Upper lobe of right lung (tissue), 1 donor: ENCODE measurements around the gene MYADML2. TPM values are rescaled to one million over a fixed set of nuclear protein-coding genes. Genes with fewer than 3 reads are reported as not detected.
A peak's percentile ranks its signal among the peaks of the same experiment; 100 is the strongest.

Experiments used
- ATAC-seq: fragments of 200-7000 bp; cut with Tn5 transposase; one replicate; pipeline ENCODE4 v1.9.1; 2020; ENCODE audit warnings: mild to moderate bottlenecking, moderate library complexity
- DNase-seq: peaks from one replicate; pipeline ENCODE4 v3.0.0-alpha.2; 2020
- H3K27ac ChIP-seq: fragments of 200-600 bp; one replicate; pipeline ENCODE4 v1.8.0; 2022
- H3K27me3 ChIP-seq: fragments of 200-600 bp; one replicate; pipeline ENCODE4 v1.8.0; 2022; ENCODE audit warnings: mild to moderate bottlenecking
- H3K36me3 ChIP-seq: fragments of 200-600 bp; one replicate; pipeline ENCODE4 v1.8.0; 2022
- H3K4me1 ChIP-seq: fragments of 200-600 bp; one replicate; pipeline ENCODE4 v1.8.0; 2022
- H3K4me3 ChIP-seq: fragments of 200-600 bp; one replicate; pipeline ENCODE4 v1.8.0; 2022; ENCODE audit warnings: mild to moderate bottlenecking
- H3K9me3 ChIP-seq: fragments of 200-600 bp; one replicate; pipeline ENCODE4 v1.8.0; 2022
- CTCF ChIP-seq: fragments of 200-600 bp; IDR thresholded peaks from one replicate; pipeline ENCODE4 v1.8.0; 2022; ENCODE audit warnings: antibody characterized with exemption
- intact Hi-C: fragments of 100-400 bp; cut with DNase I; formaldehyde crosslinking; loops from one replicate; pipeline ENCODE4 v1.11.0; 2022
- total RNA-seq: library from RNA; stranded (reverse); fragmentation: NEBNext Ultra II Directional; extraction: Animal tissue kit (Norgen Biotek cat#: 25700); gene quantifications from one replicate; pipeline ENCODE4 v1.2.1, GENCODE V29; 2021
- donor health status: DM: no; HTN: yes; CAD: no; lungs with severe emphysema.

MYADML2 gene
- total RNA-seq, 1 donor from 2014 or later = not detected

- Histone ChIP-seq H3K9me3 (no peaks in the 10 kb centered on the region), H3K36me3 (peaks cover 38% of the 10 kb centered on the region), H3K27ac (no peak overlapping the region), H3K4me3 (no peak overlapping the region), H3K27me3 (no peaks in the 10 kb centered on the region), H3K4me1 (peaks cover 22% of the 10 kb centered on the region)
- DNase-seq (no peak), ATAC-seq (no peak)
- intact Hi-C loops = no loop called here
- TF ChIP-seq CTCF = no peak
Observed at GRCh38 chr17:81915331-81915730, 31.7 kb downstream of the MYADML2 start.

GRCh38 chr17:81914103-81914850 lies 32.8 kb downstream of the MYADML2 start:
- intact Hi-C loops = no loop called here
- Histone ChIP-seq H3K27ac (no peak overlapping the region), H3K4me1 (peaks cover 29% of the 10 kb centered on the region), H3K27me3 (no peaks in the 10 kb centered on the region), H3K36me3 (peaks cover 37% of the 10 kb centered on the region), H3K9me3 (no peaks in the 10 kb centered on the region), H3K4me3 (no peak overlapping the region)
- no peak for ATAC-seq
- DNase-seq = no peak
- no peak for TF ChIP-seq CTCF

- intact Hi-C loops = no loop called here
- no peaks in the 10 kb centered on the region for H3K9me3 ChIP-seq
- H3K27me3 ChIP-seq = no peaks in the 10 kb centered on the region
- H3K4me1 ChIP-seq = peaks cover 28% of the 10 kb centered on the region
- no peak overlapping the region for H3K27ac ChIP-seq
- DNase-seq (no peak), ATAC-seq (no peak)
- no peak overlapping the region for H3K4me3 ChIP-seq
- peaks cover 37% of the 10 kb centered on the region for H3K36me3 ChIP-seq
- no peak for TF ChIP-seq CTCF
Observed at GRCh38 chr17:81913394-81914102, 33.5 kb downstream of the MYADML2 start.

GRCh38 chr17:81912441-81913309 lies 34.4 kb downstream of the MYADML2 start:
- intact Hi-C loops = no loop called here
- no peak for TF ChIP-seq CTCF
- H3K4me3 ChIP-seq = no peak overlapping the region
- H3K4me1 ChIP-seq = peaks cover 23% of the 10 kb centered on the region
- H3K36me3 ChIP-seq = peaks cover 37% of the 10 kb centered on the region
- no peaks in the 10 kb centered on the region for H3K9me3 ChIP-seq
- H3K27me3 ChIP-seq = no peaks in the 10 kb centered on the region
- DNase-seq (no peak), ATAC-seq (no peak)
- no peak overlapping the region for H3K27ac ChIP-seq

- Histone ChIP-seq H3K27ac (peak overlapping the region; percentile 55), H3K27me3 (no peaks in the 10 kb centered on the region), H3K4me3 (peak overlapping the region; percentile 16), H3K4me1 (peaks cover 19% of the 10 kb centered on the region), H3K9me3 (no peaks in the 10 kb centered on the region), H3K36me3 (peaks cover 37% of the 10 kb centered on the region)
- intact Hi-C loops = no loop called here
- DNase-seq = no peak
- ATAC-seq = no peak
- no peak for TF ChIP-seq CTCF
Observed at GRCh38 chr17:81911969-81912368, 35.1 kb downstream of the MYADML2 start.
